Thoracic aorta endothelial cell (primary cell): ENCODE results near the gene CHMP4B. TPM values are rescaled to one million over a fixed set of nuclear protein-coding genes. Genes with fewer than 3 reads are reported as not detected.

Source experiments
- total RNA-seq: library from RNA; depleted of rRNA; stranded (reverse); fragments of >200 nt; gene quantifications from 2 replicates; pipeline ENCODE4 v1.2.3, GENCODE V29; 2012

Gene CHMP4B, protein sequence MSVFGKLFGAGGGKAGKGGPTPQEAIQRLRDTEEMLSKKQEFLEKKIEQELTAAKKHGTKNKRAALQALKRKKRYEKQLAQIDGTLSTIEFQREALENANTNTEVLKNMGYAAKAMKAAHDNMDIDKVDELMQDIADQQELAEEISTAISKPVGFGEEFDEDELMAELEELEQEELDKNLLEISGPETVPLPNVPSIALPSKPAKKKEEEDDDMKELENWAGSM
- 45.6 and 52.4 TPM in 2 replicates for total RNA-seq

DNA sequence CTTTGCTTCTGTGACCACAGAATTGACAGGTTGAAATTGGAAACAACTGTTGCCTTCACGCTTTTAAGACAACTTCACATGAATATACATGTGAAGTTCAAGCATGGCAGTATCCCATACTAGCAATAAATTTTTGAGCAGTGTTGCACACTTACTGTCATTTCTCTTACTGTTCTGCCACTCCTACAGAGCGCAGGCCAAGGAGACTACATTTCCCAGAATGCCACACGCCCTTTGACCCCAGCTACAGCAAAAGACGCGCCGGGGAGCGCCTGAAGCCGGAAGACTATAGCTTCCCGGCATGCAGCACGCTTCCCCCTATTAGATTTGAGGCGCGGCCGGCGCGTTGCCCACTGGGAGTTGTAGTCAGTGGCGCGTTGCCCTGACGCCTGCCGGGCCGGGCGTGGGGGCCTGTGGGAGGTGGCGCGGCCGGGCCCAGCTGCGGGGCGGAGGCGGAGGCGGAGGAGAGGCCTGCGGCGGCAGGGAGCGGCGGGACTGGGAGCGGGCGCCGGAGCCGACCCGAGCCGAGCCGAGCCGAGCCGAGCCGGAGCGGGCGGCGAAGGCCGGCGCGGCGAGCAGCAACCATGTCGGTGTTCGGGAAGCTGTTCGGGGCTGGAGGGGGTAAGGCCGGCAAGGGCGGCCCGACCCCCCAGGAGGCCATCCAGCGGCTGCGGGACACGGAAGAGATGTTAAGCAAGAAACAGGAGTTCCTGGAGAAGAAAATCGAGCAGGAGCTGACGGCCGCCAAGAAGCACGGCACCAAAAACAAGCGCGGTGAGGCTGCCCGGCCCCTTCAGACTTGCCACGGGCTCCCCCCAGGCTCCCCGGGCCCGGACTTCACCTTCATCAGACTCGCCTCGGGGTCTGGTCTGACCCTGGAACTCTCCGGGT lies at the start of gene CHMP4B:
Gene CHMP4B (plus strand): TSS at position 464 of the 891 bp plus-strand sequence. CDS start 121 bp downstream, at position 585.

Other genes with a start within 250 kb of the CHMP4B start
- 0.07 and 0.13 TPM in 2 replicates for gene C20orf144, start 149.0 kb upstream of the CHMP4B start, total RNA-seq
- 2.5 and 2.7 TPM in 2 replicates for gene ACTL10, start 144.4 kb upstream of the CHMP4B start, total RNA-seq
- 13.1 and 15.7 TPM in 2 replicates for gene NECAB3, start 136.9 kb upstream of the CHMP4B start, total RNA-seq
- 10.1 and 16.7 TPM in 2 replicates for gene E2F1, start 125.0 kb upstream of the CHMP4B start, total RNA-seq
- 3.3 and 3.8 TPM in 2 replicates for gene PXMP4, start 91.0 kb upstream of the CHMP4B start, total RNA-seq
- gene ZNF341, start 79.4 kb upstream of the CHMP4B start, total RNA-seq, result 2.0 and 2.4 TPM in 2 replicates
- gene RALY, start 182.6 kb downstream of the CHMP4B start, total RNA-seq, result 83.1 and 99.3 TPM in 2 replicates